HepG2 (cell line): ENCODE measurements around the gene ATP6V0A1. TPM values are rescaled to one million over a fixed set of nuclear protein-coding genes. Genes with fewer than 3 reads are reported as not detected.

Source experiments
- BCL6 ChIP-seq: IDR thresholded peaks from 2 replicates; pipeline ENCODE4 v1.6.1; 2016; ENCODE audit warnings: missing genetic modification reagents, missing compliant biosample characterization
- DNMT1 ChIP-seq: sonication (generic); formaldehyde crosslinking; IDR thresholded peaks from 2 replicates; pipeline ENCODE4 v1.5.1; 2020; ENCODE audit warnings: mild to moderate bottlenecking, missing genetic modification reagents
- ELF1 ChIP-seq: sonication (generic); formaldehyde crosslinking; IDR thresholded peaks from 2 replicates; pipeline ENCODE4 v1.4.0; 2020; ENCODE audit warnings: missing genetic modification reagents
- GATAD2A ChIP-seq: IDR thresholded peaks from 2 replicates; pipeline ENCODE4 v1.6.1; 2016
- GTF3A ChIP-seq: sonication (generic); formaldehyde crosslinking; conservative IDR thresholded peaks from 2 replicates; pipeline ENCODE4 v1.4.0; 2020; ENCODE audit warnings: mild to moderate bottlenecking, missing genetic modification reagents
- HNRNPUL1 ChIP-seq: fragments of 200-400 bp; formaldehyde crosslinking; IDR thresholded peaks from 2 replicates; pipeline ENCODE4 v1.6.1; 2017; ENCODE audit warnings: low read depth, mild to moderate bottlenecking, low read length, moderate library complexity
- KDM1A ChIP-seq: IDR thresholded peaks from 2 replicates; pipeline ENCODE4 v1.6.1; 2016; ENCODE audit warnings: missing compliant biosample characterization
- KDM4B ChIP-seq: sonication (generic); formaldehyde crosslinking; IDR thresholded peaks from 2 replicates; pipeline ENCODE4 v1.4.0; 2020; ENCODE audit warnings: missing genetic modification reagents
- MED8 ChIP-seq: sonication (generic); formaldehyde crosslinking; IDR thresholded peaks from 2 replicates; pipeline ENCODE4 v1.8.1; 2023; ENCODE audit warnings: mild to moderate bottlenecking, missing genetic modification reagents; ENCODE audit not compliant: insufficient replicate concordance
- NFRKB ChIP-seq: fragments of 450-650 bp; IDR thresholded peaks from 2 replicates; pipeline ENCODE4 v1.6.1; 2017
- NFYB ChIP-seq: sonication (generic); formaldehyde crosslinking; IDR thresholded peaks from 2 replicates; pipeline ENCODE4 v1.4.0; 2020; ENCODE audit warnings: missing genetic modification reagents
- PHB2 ChIP-seq: fragments of 450-650 bp; IDR thresholded peaks from 2 replicates; pipeline ENCODE4 v1.6.1; 2018; ENCODE audit not compliant: partially characterized antibody
- SMC3 ChIP-seq: IDR thresholded peaks from 2 replicates; pipeline ENCODE4 v1.6.1; 2011; ENCODE audit warnings: low read length, improper control_type of control experiment
- ZNF263 ChIP-seq: sonication (generic); formaldehyde crosslinking; IDR thresholded peaks from 2 replicates; pipeline ENCODE4 v1.4.0; 2020; ENCODE audit warnings: missing genetic modification reagents
- ZNF33B ChIP-seq: sonication (generic); formaldehyde crosslinking; IDR thresholded peaks from 2 replicates; pipeline ENCODE4 v1.5.1; 2020; ENCODE audit warnings: mild to moderate bottlenecking, missing genetic modification reagents
- ZNF766 ChIP-seq: sonication (generic); formaldehyde crosslinking; IDR thresholded peaks from 2 replicates; pipeline ENCODE4 v1.5.0; 2020; ENCODE audit warnings: missing genetic modification reagents, borderline replicate concordance
- ZZZ3 ChIP-seq: sonication (generic); formaldehyde crosslinking; IDR thresholded peaks from 2 replicates; pipeline ENCODE4 v1.4.0; 2020; ENCODE audit warnings: missing genetic modification reagents, mild to moderate bottlenecking, borderline replicate concordance
- polyA plus RNA-seq, 8 experiments: library from polyadenylated mRNA; depleted of rRNA in 3 of 8; stranded (reverse) in 7 of 8; unstranded in 1 of 8; fragments of >200 nt; fragmentation: Illumina TruSeq in 4 of 8; extraction: Trizol in 4 of 8; gene quantifications; 2 replicates each; pipeline versions ENCODE4 v1.2.1 to v1.2.3, GENCODE V29; 2011 to 2016; ENCODE audit warnings: low read depth in 4 of 8, missing spikeins in 1 of 8, mixed read lengths in 1 of 8; ENCODE audit not compliant: insufficient read depth in 1 of 8
- total RNA-seq, 5 experiments: library from RNA; depleted of rRNA; stranded (reverse); fragments of >200 nt; fragmentation: Illumina TruSeq; extraction: Trizol; gene quantifications; 2 replicates each; pipeline ENCODE4 v1.2.3, GENCODE V29; 2016; ENCODE audit warnings: low read depth in 1 of 5
- TF ChIP-seq, protein P1 (sequence below): sonication (generic); formaldehyde crosslinking; conservative IDR thresholded peaks from 2 replicates; pipeline ENCODE4 v1.8.0; 2022; ENCODE audit warnings: mild to moderate bottlenecking, moderate library complexity, missing genetic modification reagents
- TF ChIP-seq, protein P2 (sequence below): sonication (generic); formaldehyde crosslinking; IDR thresholded peaks from 2 replicates; pipeline ENCODE4 v1.4.0; 2020; ENCODE audit warnings: missing genetic modification reagents, low read depth, mild to moderate bottlenecking, borderline replicate concordance
- TF ChIP-seq, protein P3 (sequence below), 2 experiments: fragments of 450-650 bp in 1 of 2; sonication (generic) in 1 of 2; formaldehyde crosslinking; IDR thresholded peaks; 2 replicates each; pipeline versions ENCODE4 v1.5.0 to v1.8.0; 2020 to 2022; ENCODE audit warnings: mild to moderate bottlenecking in 1 of 2, missing genetic modification reagents in 1 of 2
- TF ChIP-seq, protein P4 (sequence below): sonication (generic); formaldehyde crosslinking; conservative IDR thresholded peaks from 2 replicates; pipeline ENCODE4 v1.4.0; 2020; ENCODE audit warnings: mild to moderate bottlenecking, missing genetic modification reagents, moderate library complexity
- TF ChIP-seq, protein P5 (sequence below): sonication (generic); formaldehyde crosslinking; IDR thresholded peaks from 2 replicates; pipeline ENCODE4 v1.5.0; 2020; ENCODE audit warnings: missing genetic modification reagents

Gene ATP6V0A1
- total and polyA plus RNA-seq, 2 of the 13 experiments (the other 11 are each of a cell fraction or from before 2014, with no cell fraction given) = 27.9 to 54.1 TPM

DNA sequence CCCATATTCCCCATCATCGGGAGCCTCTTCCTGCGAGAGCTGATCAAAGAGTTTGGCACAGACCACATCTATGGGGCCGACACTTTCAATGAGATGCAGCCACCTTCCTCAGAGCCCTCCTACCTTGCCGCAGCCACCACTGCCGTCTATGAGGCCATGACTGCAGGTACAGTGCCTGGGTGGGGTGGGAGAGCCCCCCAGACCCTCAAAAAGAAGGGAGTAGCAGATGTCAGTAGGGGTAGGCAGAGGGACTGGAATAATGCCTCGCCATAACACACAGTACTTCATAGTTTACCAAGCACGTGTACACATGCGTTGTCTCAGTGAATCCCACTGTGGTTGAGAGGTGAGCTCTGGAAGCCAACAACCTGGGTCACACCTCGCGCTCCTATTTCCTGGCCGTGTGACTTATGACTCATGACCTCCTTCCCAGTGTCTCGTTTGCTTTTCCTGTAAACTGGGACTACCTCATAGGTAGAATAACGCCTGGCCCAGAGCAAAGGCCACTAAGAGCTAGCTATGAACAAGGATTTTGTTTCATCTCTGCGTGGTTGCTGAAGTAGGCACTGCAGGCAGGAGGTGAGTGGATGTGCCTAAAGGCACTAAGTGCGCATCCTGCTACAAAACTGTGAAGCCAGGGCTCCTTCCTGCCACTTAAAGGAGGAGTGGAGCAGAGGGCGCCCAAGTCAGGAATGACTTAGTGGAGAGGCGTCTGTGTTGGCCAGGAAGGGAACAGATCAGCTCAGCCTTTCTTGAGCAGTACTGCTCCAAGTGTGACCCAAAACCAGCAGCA, 82.6 kb downstream of the ATP6V0A1 start (continued):
- TF ChIP-seq, protein P1, sequence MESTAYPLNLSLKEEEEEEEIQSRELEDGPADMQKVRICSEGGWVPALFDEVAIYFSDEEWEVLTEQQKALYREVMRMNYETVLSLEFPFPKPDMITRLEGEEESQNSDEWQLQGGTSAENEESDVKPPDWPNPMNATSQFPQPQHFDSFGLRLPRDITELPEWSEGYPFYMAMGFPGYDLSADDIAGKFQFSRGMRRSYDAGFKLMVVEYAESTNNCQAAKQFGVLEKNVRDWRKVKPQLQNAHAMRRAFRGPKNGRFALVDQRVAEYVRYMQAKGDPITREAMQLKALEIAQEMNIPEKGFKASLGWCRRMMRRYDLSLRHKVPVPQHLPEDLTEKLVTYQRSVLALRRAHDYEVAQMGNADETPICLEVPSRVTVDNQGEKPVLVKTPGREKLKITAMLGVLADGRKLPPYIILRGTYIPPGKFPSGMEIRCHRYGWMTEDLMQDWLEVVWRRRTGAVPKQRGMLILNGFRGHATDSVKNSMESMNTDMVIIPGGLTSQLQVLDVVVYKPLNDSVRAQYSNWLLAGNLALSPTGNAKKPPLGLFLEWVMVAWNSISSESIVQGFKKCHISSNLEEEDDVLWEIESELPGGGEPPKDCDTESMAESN (CRISPR knock-in tag) = no peak
- TF ChIP-seq ZNF766 (CRISPR knock-in tag) (peak; percentile 13; the same call in 1 of the 2 replicates), PHB2 (no peak), GTF3A (0 out of 2 replicates have a peak, but pooled peaks have one; percentile 40), SMC3 (peak; percentile 18; the same call in 1 of the 2 replicates), ELF1 (CRISPR knock-in tag) (peak; percentile 83), KDM4B (CRISPR knock-in tag) (peak; percentile 28; the same call in 1 of the 2 replicates), DNMT1 (CRISPR knock-in tag) (no peak), ZNF33B (CRISPR knock-in tag) (no peak), ZZZ3 (CRISPR knock-in tag) (0 out of 2 replicates have a peak, but pooled peaks have one; percentile 63), BCL6 (CRISPR knock-in tag) (0 out of 2 replicates have a peak, but pooled peaks have one; percentile 26), ZNF263 (CRISPR knock-in tag) (peak; percentile 12; the same call in 1 of the 2 replicates), KDM1A (CRISPR knock-in tag) (0 out of 2 replicates have a peak, but pooled peaks have one; percentile 16), NFYB (CRISPR knock-in tag) (peak; percentile 40; the same call in 1 of the 2 replicates), HNRNPUL1 (no peak), NFRKB (no peak), GATAD2A (CRISPR knock-in tag) (peak; percentile 93), MED8 (CRISPR knock-in tag) (peak; percentile 14)
- TF ChIP-seq, protein P2, sequence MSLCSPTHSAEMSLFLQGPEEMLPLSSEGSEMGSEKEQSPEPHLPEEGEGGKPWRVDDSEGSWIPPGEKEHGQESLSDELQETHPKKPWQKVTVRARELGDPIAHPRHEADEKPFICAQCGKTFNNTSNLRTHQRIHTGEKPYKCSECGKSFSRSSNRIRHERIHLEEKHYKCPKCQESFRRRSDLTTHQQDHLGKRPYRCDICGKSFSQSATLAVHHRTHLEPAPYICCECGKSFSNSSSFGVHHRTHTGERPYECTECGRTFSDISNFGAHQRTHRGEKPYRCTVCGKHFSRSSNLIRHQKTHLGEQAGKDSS (CRISPR knock-in tag) = no peak; the same call in none of the 2 replicates
- TF ChIP-seq, protein P3, sequence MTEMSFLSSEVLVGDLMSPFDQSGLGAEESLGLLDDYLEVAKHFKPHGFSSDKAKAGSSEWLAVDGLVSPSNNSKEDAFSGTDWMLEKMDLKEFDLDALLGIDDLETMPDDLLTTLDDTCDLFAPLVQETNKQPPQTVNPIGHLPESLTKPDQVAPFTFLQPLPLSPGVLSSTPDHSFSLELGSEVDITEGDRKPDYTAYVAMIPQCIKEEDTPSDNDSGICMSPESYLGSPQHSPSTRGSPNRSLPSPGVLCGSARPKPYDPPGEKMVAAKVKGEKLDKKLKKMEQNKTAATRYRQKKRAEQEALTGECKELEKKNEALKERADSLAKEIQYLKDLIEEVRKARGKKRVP (CRISPR knock-in tag; IDR thresholded peaks at IDR 0.05) = peak in 1 of 2 experiments; percentile 83; a peak in 2 of 4 replicates
- TF ChIP-seq, protein P4, sequence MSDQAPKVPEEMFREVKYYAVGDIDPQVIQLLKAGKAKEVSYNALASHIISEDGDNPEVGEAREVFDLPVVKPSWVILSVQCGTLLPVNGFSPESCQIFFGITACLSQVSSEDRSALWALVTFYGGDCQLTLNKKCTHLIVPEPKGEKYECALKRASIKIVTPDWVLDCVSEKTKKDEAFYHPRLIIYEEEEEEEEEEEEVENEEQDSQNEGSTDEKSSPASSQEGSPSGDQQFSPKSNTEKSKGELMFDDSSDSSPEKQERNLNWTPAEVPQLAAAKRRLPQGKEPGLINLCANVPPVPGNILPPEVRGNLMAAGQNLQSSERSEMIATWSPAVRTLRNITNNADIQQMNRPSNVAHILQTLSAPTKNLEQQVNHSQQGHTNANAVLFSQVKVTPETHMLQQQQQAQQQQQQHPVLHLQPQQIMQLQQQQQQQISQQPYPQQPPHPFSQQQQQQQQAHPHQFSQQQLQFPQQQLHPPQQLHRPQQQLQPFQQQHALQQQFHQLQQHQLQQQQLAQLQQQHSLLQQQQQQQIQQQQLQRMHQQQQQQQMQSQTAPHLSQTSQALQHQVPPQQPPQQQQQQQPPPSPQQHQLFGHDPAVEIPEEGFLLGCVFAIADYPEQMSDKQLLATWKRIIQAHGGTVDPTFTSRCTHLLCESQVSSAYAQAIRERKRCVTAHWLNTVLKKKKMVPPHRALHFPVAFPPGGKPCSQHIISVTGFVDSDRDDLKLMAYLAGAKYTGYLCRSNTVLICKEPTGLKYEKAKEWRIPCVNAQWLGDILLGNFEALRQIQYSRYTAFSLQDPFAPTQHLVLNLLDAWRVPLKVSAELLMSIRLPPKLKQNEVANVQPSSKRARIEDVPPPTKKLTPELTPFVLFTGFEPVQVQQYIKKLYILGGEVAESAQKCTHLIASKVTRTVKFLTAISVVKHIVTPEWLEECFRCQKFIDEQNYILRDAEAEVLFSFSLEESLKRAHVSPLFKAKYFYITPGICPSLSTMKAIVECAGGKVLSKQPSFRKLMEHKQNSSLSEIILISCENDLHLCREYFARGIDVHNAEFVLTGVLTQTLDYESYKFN (CRISPR knock-in tag) = peak; percentile 91
- TF ChIP-seq, protein P5, sequence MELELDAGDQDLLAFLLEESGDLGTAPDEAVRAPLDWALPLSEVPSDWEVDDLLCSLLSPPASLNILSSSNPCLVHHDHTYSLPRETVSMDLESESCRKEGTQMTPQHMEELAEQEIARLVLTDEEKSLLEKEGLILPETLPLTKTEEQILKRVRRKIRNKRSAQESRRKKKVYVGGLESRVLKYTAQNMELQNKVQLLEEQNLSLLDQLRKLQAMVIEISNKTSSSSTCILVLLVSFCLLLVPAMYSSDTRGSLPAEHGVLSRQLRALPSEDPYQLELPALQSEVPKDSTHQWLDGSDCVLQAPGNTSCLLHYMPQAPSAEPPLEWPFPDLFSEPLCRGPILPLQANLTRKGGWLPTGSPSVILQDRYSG (CRISPR knock-in tag) = peak; percentile 87; the same call in 1 of the 2 replicates
